Loucy (cell line): Measurements from ENCODE around the gene GPR135.

Source experiments
- H2AFZ ChIP-seq: fragments of 200-600 bp; sonication (generic); 2 replicates; pipeline ENCODE4 v1.6.0; 2016; ENCODE audit warnings: antibody characterized with exemption, mild to moderate bottlenecking, low read length, moderate library complexity
- H3F3A ChIP-seq: fragments of 200-600 bp; 2 replicates; pipeline ENCODE4 v1.6.0; 2016; ENCODE audit warnings: antibody characterized with exemption, low read depth, mild to moderate bottlenecking
- H3K27me3 ChIP-seq: fragments of 200-600 bp; sonication (generic); 2 replicates; pipeline ENCODE4 v1.6.1; 2014; ENCODE audit warnings: low read length, mild to moderate bottlenecking; ENCODE audit not compliant: insufficient read depth, poor library complexity, severe bottlenecking
- H3K36me3 ChIP-seq: fragments of 200-600 bp; sonication (generic); 2 replicates; pipeline ENCODE4 v1.6.1; 2016; ENCODE audit warnings: low read length; ENCODE audit not compliant: insufficient read depth
- H3K4me1 ChIP-seq: fragments of 200-600 bp; sonication (generic); 2 replicates; pipeline ENCODE4 v1.5.1; 2014; ENCODE audit warnings: low read length, mild to moderate bottlenecking; ENCODE audit not compliant: insufficient read depth, poor library complexity, severe bottlenecking
- H3K4me2 ChIP-seq: fragments of 200-600 bp; sonication (generic); 2 replicates; pipeline ENCODE4 v1.6.0; 2014; ENCODE audit warnings: antibody characterized with exemption, low read length, low read depth, mild to moderate bottlenecking; ENCODE audit not compliant: poor library complexity, severe bottlenecking
- H3K4me3 ChIP-seq: fragments of 200-600 bp; sonication (generic); 2 replicates; pipeline ENCODE4 v1.5.1; 2014; ENCODE audit warnings: low read length, mild to moderate bottlenecking, mixed read lengths; ENCODE audit not compliant: poor library complexity, severe bottlenecking
- H3K79me2 ChIP-seq: fragments of 200-600 bp; sonication (generic); 2 replicates; pipeline ENCODE4 v1.6.1; 2014; ENCODE audit warnings: low read length; ENCODE audit not compliant: insufficient read depth
- H3K9ac ChIP-seq: fragments of 200-600 bp; sonication (generic); 2 replicates; pipeline ENCODE4 v1.6.0; 2014; ENCODE audit warnings: mild to moderate bottlenecking, low read depth, low read length, moderate library complexity; ENCODE audit not compliant: poor library complexity, severe bottlenecking
- H3K9me2 ChIP-seq: fragments of 200-600 bp; sonication (generic); replicated peaks from 2 replicates; pipeline ENCODE4 v1.6.1; 2016; ENCODE audit warnings: low read depth, low read length, mixed read lengths
- H3K9me3 ChIP-seq: fragments of 200-600 bp; sonication (generic); 2 replicates; pipeline ENCODE4 v1.6.1; 2014; ENCODE audit warnings: mild to moderate bottlenecking, antibody characterized with exemption, low read length, low read depth; ENCODE audit not compliant: insufficient read depth
- H4K20me1 ChIP-seq: fragments of 200-600 bp; sonication (generic); 2 replicates; pipeline ENCODE4 v1.6.0; 2014; ENCODE audit warnings: antibody characterized with exemption, low read length, mild to moderate bottlenecking; ENCODE audit not compliant: insufficient read depth, poor library complexity, severe bottlenecking
- CTCF ChIP-seq: fragments of 200-600 bp; sonication (generic); conservative IDR thresholded peaks from 2 replicates; pipeline ENCODE4 v1.5.1; 2014; ENCODE audit warnings: mild to moderate bottlenecking, antibody characterized with exemption, low read length
- EZH2phosphoT487 ChIP-seq: fragments of 200-600 bp; IDR thresholded peaks from 2 replicates; pipeline ENCODE4 v1.6.1; 2018; ENCODE audit warnings: antibody characterized with exemption, mild to moderate bottlenecking, moderate library complexity, borderline replicate concordance

The GPR135 gene

GRCh38 chr14:59507063-59507751, 42.0 kb upstream of the GPR135 start:
- no peaks in the 10 kb centered on the region for H4K20me1 ChIP-seq
- H3K4me2 ChIP-seq, result no peak overlapping the region
- H3K9me3 ChIP-seq, result no peaks in the 10 kb centered on the region
- H3K79me2 ChIP-seq, result no peaks in the 10 kb centered on the region
- H3K9ac ChIP-seq, result no peak overlapping the region
- H3K27me3 ChIP-seq, result no peaks in the 10 kb centered on the region
- TF ChIP-seq CTCF (peak; percentile 95), EZH2phosphoT487 (no peak)
- peaks cover 4% of the 10 kb centered on the region for H3K4me1 ChIP-seq
- H3F3A ChIP-seq, result no peaks in the 10 kb centered on the region
- H3K36me3 ChIP-seq, result peaks cover 6% of the 10 kb centered on the region; the same call in 1 of the 2 replicates
- no peaks in the 10 kb centered on the region for H3K9me2 ChIP-seq
- H3K4me3 ChIP-seq, result no peak overlapping the region
- no peak overlapping the region for H2AFZ ChIP-seq

GRCh38 chr14:59503256-59503655, 38.1 kb upstream of the GPR135 start:
- H4K20me1 ChIP-seq, result no peaks in the 10 kb centered on the region
- no peaks in the 10 kb centered on the region for H3K79me2 ChIP-seq
- TF ChIP-seq EZH2phosphoT487 (no peak), CTCF (no peak)
- H2AFZ ChIP-seq, result no peak overlapping the region
- peaks cover 4% of the 10 kb centered on the region for H3K4me1 ChIP-seq
- H3K4me3 ChIP-seq, result no peak overlapping the region
- no peak overlapping the region for H3K4me2 ChIP-seq
- H3K9ac ChIP-seq, result no peak overlapping the region
- no peaks in the 10 kb centered on the region for H3K9me3 ChIP-seq
- H3K9me2 ChIP-seq, result no peaks in the 10 kb centered on the region
- H3K27me3 ChIP-seq, result no peaks in the 10 kb centered on the region
- H3K36me3 ChIP-seq, result peaks cover 13% of the 10 kb centered on the region; the same call in 1 of the 2 replicates
- H3F3A ChIP-seq, result no peaks in the 10 kb centered on the region

- H3K9ac ChIP-seq, result no peak overlapping the region
- no peak overlapping the region for H2AFZ ChIP-seq
- no peaks in the 10 kb centered on the region for H3K27me3 ChIP-seq
- H3K9me2 ChIP-seq, result no peaks in the 10 kb centered on the region
- no peak overlapping the region for H3K4me2 ChIP-seq
- H3K9me3 ChIP-seq, result no peaks in the 10 kb centered on the region
- no peak overlapping the region for H3K4me3 ChIP-seq
- H3K4me1 ChIP-seq, result peaks cover 4% of the 10 kb centered on the region
- H4K20me1 ChIP-seq, result no peaks in the 10 kb centered on the region
- H3K36me3 ChIP-seq, result peaks cover 13% of the 10 kb centered on the region; the same call in 1 of the 2 replicates
- H3K79me2 ChIP-seq, result no peaks in the 10 kb centered on the region
- no peaks in the 10 kb centered on the region for H3F3A ChIP-seq
- TF ChIP-seq EZH2phosphoT487, result no peak
- no peak for TF ChIP-seq CTCF
Measured at GRCh38 chr14:59500732-59501131, 35.6 kb upstream of the GPR135 start.
